Inflammatory macrophage treated with lipopolysaccharide for 4 hours (primary cell): ENCODE data around the gene ELF1.

Source experiments
- DNase-seq: peaks from one replicate; pipeline ENCODE4 v3.0.0-alpha.2; 2020

Gene ELF1

GRCh38 chr13:41006306-41006705 lies 12.8 kb downstream of the ELF1 start:
- DNase-seq: no peak

DNA sequence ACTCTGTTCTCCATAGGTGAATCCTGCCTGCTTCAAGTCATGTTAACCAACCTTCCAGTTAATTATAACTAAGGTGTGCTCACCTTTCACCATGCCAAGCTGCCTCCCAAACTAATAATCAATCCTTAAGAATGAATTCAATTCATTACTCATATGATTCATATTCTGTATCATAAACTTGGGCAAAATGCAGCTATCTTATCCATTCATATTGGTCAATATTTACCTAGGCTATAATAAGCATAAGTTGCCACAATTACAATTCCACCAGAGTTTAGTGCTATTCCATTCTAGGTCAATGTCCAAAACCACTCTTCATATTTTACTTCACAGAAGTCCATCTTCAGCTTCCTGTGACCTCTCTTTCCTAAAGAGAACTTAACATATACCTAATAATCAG lies 13.4 kb downstream of the ELF1 start:
- no peak for DNase-seq

- DNase-seq: no peak
These were observed 14.0 kb downstream of the ELF1 start for GRCh38 chr13:41004875-41005693.

DNA sequence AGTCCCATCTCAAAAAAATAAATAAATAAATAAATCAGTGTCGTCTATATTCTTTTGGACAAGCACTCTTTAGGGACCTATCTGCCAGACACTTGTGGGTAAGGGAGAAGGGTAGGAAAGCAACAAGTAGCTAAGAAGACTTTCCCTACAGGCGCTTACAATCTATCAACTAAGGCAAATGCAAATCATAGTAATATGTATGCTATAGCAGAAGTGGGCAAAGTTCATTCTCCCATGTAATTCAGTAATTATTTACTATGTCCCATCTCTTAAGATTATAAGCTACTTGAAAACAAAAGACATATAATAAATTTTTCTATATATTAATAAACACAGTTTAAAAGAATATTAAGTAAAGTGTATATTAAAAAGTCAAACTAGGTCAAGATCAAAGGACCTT lies 16.5 kb downstream of the ELF1 start:
- no peak for DNase-seq

DNA sequence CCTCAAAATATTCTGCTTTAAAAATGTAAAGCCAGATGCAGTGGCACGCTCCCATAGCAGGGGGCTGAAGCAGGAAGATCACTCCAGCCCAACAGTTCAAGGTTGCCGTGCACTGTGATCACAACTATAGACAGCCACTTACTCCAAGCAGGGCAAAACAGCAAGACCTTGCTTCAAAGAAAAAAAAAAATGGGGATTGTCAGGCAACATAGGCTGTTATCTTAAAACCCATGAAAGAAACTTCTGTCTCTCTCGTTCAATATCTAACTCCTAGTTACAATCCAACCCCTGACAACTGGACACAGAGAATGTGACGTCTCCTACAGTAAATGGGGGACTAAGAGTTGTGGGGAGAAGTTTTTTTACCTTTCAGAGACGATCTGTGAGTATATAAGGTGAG lies 17.4 kb downstream of the ELF1 start:
- no peak for DNase-seq

GRCh38 chr13:40999416-40999815 lies 19.7 kb downstream of the ELF1 start:
- DNase-seq: no peak

DNA sequence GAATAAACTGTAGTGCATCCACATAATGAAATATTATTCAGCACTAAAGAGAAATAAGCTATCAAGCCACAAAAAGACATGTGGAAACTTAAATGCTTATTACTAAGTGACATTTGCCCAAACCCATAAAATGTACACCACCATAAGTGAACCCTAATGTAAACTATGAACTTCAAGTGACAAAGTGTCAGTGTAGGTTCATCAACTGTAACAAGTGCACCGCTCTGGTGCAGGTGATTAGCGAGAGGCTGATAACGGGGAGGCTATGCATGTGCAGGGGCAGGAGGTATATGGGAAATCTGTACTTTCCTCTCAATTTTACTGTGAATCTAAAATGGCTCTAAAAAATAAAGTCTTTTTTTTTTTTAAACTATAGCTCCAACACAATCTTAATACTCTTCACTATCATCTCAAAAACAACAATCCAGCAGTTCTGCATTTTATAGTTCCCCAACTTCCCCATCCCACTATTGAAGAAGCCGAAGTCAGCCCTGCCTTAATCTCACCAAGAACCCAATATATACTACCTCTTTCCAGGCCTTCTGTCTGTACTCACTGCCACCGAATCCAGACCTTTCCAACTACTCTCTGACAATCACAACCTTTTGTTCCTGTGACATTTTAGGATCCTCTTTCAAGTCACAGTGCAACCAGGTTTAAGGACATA lies 22.6 kb downstream of the ELF1 start:
- DNase-seq: peak; percentile 56

DNA sequence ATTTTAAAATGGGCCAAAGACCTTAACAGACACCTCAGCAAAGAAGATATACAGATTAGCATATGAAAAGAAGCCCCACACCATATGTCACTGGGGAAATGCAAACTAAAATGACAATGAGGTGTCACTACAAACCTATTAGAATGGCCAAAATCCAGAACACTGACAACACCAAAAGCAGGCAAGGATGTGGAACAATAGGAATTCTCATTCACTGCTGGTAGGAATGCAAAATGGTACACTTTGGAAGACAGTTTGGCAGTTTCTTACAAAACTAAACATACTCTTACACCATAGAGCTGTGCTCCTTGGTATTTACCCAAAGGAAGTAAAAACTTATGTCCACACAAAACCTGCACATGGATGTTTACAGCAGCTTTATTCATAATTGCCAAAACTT lies 23.1 kb downstream of the ELF1 start:
- DNase-seq: no peak

- no peak for DNase-seq
These were observed 24.4 kb downstream of the ELF1 start for GRCh38 chr13:40994581-40995230.

DNA sequence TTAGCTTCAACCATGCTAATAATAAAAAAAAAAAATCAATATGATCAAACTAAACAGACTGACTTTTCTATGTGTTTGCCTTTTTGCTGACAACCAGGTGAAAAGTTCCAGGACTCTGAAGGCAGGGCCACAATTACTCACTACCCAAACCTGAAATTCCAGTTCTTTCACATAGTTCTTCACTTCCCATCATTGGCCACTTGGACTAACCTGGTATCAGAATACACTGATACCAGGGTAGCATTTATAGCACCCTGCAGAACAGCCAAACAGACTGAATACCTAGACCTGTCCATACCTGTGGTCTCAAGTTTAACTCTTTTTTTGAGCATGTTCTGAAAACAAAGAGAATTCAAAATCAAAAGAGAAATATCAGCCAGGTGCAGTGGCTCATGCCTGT lies 25.1 kb downstream of the ELF1 start:
- no peak for DNase-seq

GRCh38 chr13:40992678-40993518 lies 26.2 kb downstream of the ELF1 start:
- DNase-seq: no peak

DNA sequence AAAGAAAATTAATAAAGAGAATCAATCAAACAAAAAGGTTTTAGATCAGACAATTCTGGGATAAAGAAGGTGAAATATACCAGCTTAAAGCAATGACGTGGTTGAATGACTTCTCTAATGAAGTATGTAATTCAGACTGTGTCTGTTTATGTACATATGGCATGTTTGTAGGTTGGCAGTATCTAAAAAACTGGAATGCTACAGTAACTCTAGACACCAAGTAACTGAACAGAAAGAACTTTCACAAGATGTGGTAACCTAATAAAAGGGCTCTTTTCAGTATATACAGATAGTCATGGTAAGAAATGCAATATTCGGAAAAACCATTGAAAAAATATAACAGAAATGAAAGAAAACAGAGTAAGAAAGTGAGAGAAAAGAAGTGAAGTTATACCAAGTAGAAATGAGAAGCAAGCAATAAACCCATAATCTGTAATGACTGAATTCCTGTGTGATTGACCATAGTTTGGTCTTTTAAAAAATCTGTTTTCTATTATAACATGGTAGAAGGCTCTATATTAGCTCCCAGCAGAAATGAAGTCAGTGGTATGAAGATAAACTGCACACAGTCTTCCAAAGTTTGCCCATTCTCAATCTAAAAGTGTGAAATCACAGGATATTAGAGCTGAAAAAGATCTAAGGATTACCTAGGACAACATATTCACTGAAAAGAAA lies 31.4 kb downstream of the ELF1 start:
- no peak for DNase-seq

DNA sequence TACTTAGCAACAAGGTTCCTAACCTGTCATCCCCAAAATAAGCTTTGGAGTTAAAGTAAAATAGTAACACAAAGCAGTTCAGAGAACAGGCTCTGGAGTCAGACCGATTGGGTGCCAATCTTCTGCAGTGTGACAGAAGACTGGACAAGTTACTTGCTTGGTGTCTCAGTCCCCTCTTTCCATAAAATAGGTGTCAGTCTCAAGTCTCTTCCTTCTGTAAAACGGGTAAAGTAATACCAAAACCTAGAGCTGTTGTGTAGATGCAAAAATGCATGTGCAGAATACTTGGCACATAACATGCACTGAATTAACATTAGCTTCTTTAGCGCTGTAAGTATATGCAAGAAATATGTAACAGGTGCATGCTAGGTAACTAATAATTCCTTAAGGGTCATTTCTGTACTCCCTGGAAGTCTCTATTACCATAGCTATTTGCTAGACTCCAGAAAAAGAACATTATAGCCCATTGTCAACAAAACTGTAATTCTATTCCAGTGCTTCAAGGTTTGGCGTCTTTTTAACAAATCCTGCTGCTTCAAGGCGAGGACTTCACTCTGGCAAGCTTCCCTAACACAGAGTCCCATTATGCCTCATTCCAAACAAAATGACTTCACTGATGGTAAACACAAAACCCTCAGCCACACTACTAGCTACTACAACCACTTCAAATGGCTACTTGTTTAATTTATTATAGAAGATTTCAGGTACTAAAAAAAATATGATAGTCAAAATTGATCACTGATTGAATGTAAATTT lies 32.8 kb downstream of the ELF1 start:
- no peak for DNase-seq

DNA sequence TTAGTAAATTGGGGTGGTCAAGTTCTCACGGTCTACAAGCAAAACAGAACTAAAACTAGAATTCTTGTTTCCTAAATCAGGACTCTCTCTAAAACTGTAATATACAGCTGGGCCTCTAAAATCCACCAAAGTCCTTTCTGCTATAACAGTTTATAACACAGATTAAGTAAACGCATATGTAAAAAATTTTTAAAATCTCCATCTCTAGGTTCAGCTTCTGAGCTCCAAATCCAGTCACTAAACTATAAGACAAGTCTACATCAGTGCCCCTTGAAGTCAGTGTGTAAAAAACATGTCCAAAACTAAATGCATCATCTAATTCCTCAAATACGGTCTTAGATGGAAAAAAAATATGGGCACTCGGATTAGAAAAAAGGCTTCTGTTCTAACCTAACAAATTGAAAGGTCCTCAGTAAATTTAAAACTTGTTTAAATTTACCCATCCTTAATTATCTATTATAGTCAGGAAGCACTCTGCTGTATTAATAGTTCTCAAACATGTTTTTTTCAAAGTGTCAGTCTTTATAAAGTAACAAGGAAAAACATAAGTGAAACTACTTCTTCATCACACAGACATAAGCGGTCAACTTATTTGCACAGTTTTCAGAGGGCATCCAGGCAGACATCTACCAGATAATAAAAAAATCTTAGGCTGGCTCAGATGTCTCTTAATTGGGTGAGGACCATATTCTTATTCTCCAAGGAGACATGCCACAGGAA lies 33.6 kb downstream of the ELF1 start:
- DNase-seq: no peak

DNA sequence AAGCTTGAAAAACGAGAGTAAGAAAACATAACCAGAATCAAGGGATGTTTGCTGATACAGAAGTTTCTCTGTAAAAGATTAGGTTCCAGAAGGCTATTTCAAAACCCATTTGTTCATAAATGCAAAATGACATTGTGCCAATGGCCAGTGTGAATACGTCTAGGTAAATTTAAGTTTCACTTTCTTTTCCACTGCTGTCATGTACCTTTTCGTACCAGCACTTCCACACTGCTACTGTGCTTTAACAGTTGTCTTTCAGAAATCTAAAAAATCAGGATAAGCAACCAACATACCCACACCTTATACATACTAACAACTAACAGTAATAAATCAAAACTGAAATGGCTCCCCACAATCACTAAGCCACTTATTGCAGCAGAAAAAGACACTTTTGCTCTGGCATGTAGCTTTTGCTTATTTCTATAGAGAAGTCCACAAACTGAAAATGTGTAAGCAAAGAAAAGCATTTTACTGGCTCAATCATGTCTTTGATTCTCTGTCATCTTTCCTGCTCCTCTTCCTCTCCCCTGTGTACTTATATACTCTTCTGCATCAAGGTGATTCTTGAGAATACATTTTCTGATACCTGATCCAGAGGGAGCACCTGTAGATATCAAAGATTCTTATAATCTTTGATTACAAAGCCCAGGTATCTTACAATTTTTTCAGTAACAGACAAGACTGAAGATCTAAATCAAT lies 34.3 kb downstream of the ELF1 start:
- peak; percentile 75 for DNase-seq

DNA sequence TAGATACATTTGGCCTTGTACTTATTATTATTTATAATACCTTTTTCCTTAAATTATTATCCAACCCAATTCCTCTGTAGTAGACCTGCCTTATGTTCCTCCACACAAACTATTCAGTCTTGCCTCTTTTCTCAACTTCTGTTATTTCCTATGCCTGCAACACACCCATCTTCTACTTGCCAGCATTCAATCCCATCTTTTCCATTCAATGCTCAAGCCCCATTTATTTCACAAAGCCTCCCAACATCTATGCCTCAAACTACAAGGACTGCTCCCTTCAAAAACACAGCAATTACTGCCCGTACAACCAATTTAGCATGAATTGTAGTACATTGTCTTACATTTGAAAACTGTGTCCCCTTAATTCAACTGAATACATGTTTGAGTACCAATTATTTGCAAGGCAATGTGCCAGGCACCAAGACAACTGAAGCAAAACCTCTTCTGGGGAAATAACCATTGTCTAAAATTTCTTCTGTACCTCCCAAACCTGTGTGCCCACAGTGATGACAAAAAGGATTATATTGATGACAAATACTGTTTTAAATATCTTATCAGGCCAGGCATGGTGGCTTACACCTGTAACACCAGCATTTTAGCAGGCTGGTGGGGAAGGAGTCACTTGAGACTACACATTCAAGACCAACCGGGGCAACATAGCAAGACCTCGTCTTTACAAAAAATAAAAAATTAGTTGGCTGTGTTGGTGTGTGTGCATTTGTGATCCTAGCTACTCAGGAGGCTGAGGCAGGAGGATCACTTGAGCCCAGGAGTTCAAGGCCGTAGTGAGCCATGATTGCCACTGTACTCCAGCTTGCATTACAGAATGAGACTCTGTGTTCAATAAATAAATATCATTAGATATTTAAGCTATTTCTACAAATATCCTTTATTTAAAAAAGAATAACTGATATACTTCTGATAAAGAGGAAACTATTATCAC lies 35.1 kb downstream of the ELF1 start:
- DNase-seq: no peak

DNA sequence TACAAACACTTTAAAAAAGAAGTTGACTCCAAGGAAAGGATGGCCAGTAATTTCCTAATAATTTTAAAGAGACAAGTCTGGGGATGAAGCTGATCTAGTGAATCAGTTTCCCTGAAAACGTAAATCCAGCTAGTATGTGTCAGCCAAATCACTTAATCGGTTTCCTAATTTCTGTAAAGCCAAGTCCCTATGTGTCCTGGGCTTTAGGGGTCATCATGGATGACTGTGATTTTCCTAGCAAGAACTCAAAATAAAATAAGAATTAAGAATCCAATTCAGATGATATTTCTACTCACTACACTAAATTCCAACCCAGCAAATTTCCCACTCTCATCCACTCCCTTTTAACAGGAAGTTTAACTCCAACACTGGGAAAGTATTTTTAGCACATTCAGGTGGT lies 35.9 kb downstream of the ELF1 start:
- DNase-seq: peak; percentile 53

DNA sequence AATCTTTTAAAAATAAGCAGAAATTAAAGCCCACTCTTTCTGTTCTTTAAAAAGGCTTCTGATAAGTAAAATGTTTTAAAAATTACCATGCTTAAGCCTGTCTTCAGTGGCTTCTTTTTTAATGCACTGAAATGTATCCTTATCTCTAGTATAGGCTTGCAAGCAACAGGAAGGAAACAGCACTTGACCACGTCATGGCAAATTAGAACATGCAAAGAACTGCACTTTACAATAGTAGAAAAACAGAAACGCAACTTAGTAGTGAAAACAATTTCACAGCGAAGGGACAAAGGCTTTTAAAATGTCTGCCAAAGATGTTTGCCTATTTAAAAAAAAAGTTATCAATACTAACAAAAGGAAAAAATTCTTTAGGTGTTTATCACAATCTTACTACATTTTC lies 36.3 kb downstream of the ELF1 start:
- peak; percentile 93 for DNase-seq

GRCh38 chr13:40981949-40982348 lies 37.2 kb downstream of the ELF1 start:
- no peak for DNase-seq
